HAP-1 (cell line): ENCODE results near the gene RAB22A.
"Not testable (repeated sequence)": the region's sequence is repeated elsewhere in the genome, so short reads cannot be mapped to it uniquely, and the experiment has no call there.

Experiments used
- DNase-seq, 2 experiments: peaks; one replicate each; pipeline ENCODE4 v3.0.0-alpha.2; 2016 to 2020; ENCODE audit warnings: low spot score in 2 of 2
- H3K27me3 ChIP-seq: fragments of 250-450 bp; sonication (Bioruptor Pico); 2 replicates; pipeline ENCODE4 v1.5.1; 2020; ENCODE audit warnings: low read depth, mild to moderate bottlenecking, moderate library complexity
- H3K36me3 ChIP-seq: fragments of 250-450 bp; sonication (Bioruptor Pico); replicated peaks from 2 replicates; pipeline ENCODE4 v1.5.1; 2020; ENCODE audit warnings: mild to moderate bottlenecking
- H3K4me1 ChIP-seq: fragments of 250-450 bp; sonication (Bioruptor Pico); 2 replicates; pipeline ENCODE4 v1.5.1; 2020; ENCODE audit warnings: mild to moderate bottlenecking
- H3K4me3 ChIP-seq: fragments of 250-450 bp; sonication (Bioruptor Pico); 2 replicates; pipeline ENCODE4 v1.5.1; 2020; ENCODE audit warnings: mild to moderate bottlenecking, moderate library complexity
- H3K9me3 ChIP-seq: fragments of 250-450 bp; sonication (Bioruptor Pico); 2 replicates; pipeline ENCODE4 v1.5.1; 2020; ENCODE audit warnings: mild to moderate bottlenecking, moderate library complexity
- in situ Hi-C: fragments of 300-500 bp; cut with MboI; formaldehyde crosslinking; loops from 3 replicates; pipeline ENCODE4 v1.14.3; 2020; ENCODE audit warnings: low sequenced_read_pairs, inconsistent platforms, mixed read lengths

RAB22A gene

DNA sequence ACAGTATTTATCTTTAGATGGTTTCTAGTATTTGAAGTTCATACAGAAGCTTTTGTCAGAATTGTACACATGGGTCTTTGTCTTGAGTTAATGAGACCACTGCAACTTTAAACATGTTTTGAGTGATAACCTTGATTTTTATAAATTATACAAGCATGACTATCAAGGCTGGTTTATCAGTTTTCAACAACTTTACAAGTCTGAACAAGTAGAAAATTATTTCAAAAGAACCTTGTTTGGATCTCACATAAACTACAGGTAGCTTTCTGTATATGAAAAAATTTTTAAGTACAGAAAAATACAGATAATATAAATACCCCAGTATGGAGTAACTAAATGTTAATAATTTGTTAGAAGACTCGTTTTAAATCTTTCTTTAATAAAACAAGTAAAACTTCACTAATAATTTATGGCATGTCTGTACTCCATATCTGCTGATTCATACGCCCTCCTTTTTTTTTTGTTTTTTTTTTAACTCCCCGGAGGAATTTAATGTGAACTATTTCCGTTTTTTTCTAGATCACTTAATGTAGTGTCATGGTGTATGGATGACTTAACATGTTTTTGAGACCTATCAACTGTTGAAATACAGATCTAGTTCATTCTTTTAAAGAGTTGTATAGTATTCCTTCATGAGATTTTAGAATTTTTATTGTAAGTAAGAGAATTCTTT, 97.8 kb downstream of the RAB22A start:
- in situ Hi-C loops: no loop called here
- no peak for DNase-seq

DNA sequence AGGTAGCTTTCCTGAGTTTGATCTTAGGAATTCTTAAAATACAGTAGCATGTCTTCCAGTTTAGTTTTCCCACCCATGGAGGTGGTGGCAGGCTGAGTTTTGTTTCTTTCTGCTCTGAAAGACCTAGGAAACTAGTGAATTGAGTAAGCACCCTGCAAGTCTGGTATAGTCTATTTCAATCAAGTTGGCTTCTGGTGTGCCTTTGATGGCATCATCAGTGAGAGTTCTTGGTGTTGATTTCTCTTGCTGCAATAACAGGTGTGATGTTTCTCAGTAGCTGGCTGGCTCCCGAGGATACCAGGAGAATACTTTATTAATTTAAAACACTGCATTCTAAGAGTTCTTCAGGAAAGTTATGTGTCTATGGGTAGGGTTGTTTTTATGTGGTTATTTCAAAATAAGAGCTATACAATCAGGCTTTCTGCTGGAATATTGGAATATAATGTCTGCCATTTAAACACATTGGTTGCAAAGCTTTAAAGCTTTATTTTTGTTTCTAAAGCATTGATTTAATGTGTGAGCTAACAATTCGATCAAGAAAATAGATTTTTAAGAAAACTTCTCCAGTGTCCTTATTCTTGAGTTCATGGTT, 98.5 kb downstream of the RAB22A start:
- in situ Hi-C loops: no loop called here
- Histone ChIP-seq H3K4me1 (peaks cover 11% of the 10 kb centered on the region; the same call in 1 of the 2 replicates), H3K9me3 (no peaks in the 10 kb centered on the region), H3K36me3 (peaks cover 6% of the 10 kb centered on the region; the same call in 1 of the 2 replicates), H3K4me3 (no peak overlapping the region), H3K27me3 (no peaks in the 10 kb centered on the region)
- no peak for DNase-seq

More for the DNA sequence above, 97.8 kb downstream of the RAB22A start:
- Histone ChIP-seq H3K36me3 (peaks cover 6% of the 10 kb centered on the region; the same call in 1 of the 2 replicates), H3K4me3 (no peak overlapping the region), H3K4me1 (peaks cover 11% of the 10 kb centered on the region; the same call in 1 of the 2 replicates), H3K9me3 (no peaks in the 10 kb centered on the region), H3K27me3 (no peaks in the 10 kb centered on the region)

DNA sequence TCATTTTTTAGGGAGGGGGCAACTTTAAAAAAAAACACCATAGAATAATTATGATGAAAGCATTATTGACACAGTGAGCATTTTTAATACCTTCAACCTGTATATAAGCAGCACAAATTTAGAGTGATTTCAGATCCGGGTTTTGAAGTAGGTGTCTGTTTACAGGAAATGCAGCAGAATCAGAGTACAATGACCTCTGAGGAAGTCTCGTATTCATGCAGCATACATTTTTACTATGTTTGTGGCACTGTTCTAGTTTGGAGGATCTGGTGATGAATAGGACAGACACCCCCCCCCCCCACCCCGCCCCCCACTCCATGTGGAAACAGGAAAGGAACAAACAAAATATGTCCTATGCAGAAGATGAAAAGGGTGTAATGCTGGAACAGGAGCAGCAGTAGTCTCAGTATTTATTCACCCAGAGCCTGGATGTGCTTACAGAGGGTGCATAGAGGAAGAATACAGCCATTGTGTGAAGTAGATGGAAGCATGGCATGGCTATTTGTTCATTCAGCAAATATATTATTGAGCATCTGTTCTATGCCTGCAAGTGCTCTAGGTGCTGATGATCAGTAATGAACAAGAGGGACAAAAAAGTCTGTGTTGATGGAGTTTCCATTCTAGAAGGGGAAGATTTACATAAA, 99.2 kb downstream of the RAB22A start:
- DNase-seq: no peak
- no peak overlapping the region for H3K4me3 ChIP-seq
- in situ Hi-C loops: no loop called here

DNA sequence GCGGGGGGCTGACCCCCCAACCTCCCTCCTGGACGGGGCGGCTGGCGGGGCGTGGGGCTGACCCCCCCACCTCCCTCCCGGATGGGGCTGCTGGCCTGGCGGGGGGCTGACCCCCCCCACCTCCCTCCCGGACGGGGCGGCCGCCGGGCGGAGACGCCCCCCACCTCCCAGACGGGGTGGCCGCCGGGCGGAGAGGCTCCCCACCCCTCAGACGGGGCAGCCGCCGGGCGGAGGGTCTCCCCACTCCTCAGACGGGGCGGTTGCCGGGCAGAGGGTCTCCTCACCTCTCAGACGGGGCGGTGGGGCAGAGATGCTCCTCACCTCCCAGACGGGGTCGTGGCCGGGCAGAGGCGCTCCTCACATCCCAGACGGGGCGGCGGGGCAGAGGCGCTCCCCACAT, 104.7 kb downstream of the RAB22A start:
- H3K9me3 ChIP-seq, H3K27me3 ChIP-seq, H3K4me3 ChIP-seq, in situ Hi-C loops, DNase-seq, H3K4me1 ChIP-seq: not testable (repeated sequence)
- H3K36me3 ChIP-seq: peaks cover 12% of the 10 kb centered on the region

More for the DNA sequence above, 99.2 kb downstream of the RAB22A start:
- Histone ChIP-seq H3K9me3 (no peaks in the 10 kb centered on the region), H3K36me3 (peaks cover 6% of the 10 kb centered on the region; the same call in 1 of the 2 replicates), H3K27me3 (no peaks in the 10 kb centered on the region), H3K4me1 (peaks cover 11% of the 10 kb centered on the region; the same call in 1 of the 2 replicates)

DNA sequence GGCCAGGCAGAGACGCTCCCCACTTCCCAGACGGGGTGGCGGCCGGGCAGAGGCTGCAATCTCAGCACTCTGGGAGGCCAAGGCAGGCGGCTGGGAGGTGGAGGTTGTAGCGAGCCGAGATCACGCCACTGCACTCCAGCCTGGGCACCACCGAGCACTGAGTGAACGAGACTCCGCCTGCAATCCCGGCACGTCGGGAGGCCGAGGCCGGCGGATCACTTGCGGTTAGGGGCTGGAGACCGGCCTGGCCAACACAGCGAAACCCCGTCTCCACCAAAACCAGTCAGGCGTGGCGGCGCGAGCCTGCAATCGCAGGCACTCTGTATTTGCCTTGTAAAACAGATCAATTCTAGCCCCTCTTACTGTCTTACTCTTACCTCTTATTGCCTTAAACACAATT, 105.3 kb downstream of the RAB22A start:
- H3K27me3 ChIP-seq, H3K9me3 ChIP-seq, H3K4me1 ChIP-seq, in situ Hi-C loops, DNase-seq, H3K4me3 ChIP-seq: not testable (repeated sequence)
- peaks cover 15% of the 10 kb centered on the region for H3K36me3 ChIP-seq

DNA sequence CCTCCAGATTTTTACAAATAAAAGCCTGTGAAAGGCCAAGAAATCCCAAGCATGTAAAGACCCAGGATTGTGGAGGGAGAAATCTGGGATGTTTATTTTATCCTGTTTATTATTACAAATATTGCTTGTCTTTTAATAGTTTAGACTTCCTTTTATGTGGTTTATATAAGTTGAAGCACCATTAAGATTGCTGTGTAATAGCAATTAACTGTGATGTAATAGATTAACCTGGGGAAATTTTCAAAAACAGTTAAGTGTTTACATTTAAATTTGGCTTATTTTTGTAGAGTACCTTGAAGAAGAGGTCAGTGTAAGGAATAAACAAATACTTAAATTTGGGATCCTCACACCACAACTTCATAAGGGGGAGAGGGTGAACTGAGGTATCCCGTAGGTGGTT, 106.5 kb downstream of the RAB22A start:
- Histone ChIP-seq H3K27me3 (no peaks in the 10 kb centered on the region), H3K36me3 (peaks cover 21% of the 10 kb centered on the region), H3K4me3 (no peak overlapping the region), H3K9me3 (no peaks in the 10 kb centered on the region), H3K4me1 (peaks cover 6% of the 10 kb centered on the region)
- DNase-seq: no peak
- in situ Hi-C loops: no loop called here

DNA sequence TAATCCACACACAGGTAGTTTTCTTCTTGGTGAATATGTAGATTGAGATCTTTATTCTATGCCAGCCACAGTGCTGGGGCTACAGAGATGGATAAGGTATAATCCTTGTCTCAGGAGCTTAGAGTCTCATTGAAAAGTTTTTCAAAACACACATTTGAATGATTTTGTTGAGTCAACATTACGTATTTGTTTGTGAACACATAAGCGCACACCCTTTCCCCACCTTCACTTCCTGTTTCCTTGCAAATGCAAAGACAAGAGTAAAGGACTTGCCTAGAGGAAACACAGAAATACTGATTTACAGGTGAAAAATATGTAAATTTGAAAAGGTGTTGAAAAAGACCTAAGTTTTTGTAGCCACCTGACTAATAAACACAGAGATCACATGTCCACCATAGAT, 107.3 kb downstream of the RAB22A start:
- no peak overlapping the region for H3K4me3 ChIP-seq
- peaks cover 28% of the 10 kb centered on the region for H3K36me3 ChIP-seq
- in situ Hi-C loops: no loop called here
- H3K27me3 ChIP-seq: no peaks in the 10 kb centered on the region
- H3K9me3 ChIP-seq: no peaks in the 10 kb centered on the region
- no peak for DNase-seq
- peaks cover 10% of the 10 kb centered on the region for H3K4me1 ChIP-seq
